Memory B cell (primary cell): ENCODE data around the gene MCAT.
"Not testable (repeated sequence)": the region's sequence is repeated elsewhere in the genome, so short reads cannot be mapped to it uniquely, and the experiment has no call there.

Experiments used
- ATAC-seq: fragments of 150-1000 bp; cut with Tn5 transposase; 2 replicates; pipeline ENCODE4 v1.10.0; 2021; ENCODE audit warnings: low read depth, mild to moderate bottlenecking, moderate library complexity
- DNase-seq, 2 donors: peaks; one replicate each; pipeline ENCODE4 v3.0.0; 2022; ENCODE audit warnings: low spot score in 2 of 2
- H3K27ac Mint-ChIP-seq: one replicate; pipeline ENCODE4 v1.8.0; 2022; ENCODE audit warnings: mild to moderate bottlenecking, moderate library complexity, mixed read lengths
- H3K27me3 Mint-ChIP-seq: one replicate; pipeline ENCODE4 v1.8.0; 2022; ENCODE audit warnings: mixed read lengths
- H3K36me3 Mint-ChIP-seq: one replicate; pipeline ENCODE4 v1.8.0; 2022; ENCODE audit warnings: mild to moderate bottlenecking, mixed read lengths
- H3K4me1 Mint-ChIP-seq: one replicate; pipeline ENCODE4 v1.8.0; 2022; ENCODE audit warnings: mixed read lengths
- H3K4me3 Mint-ChIP-seq: one replicate; pipeline ENCODE4 v1.8.0; 2022; ENCODE audit warnings: mild to moderate bottlenecking, moderate library complexity, mixed read lengths
- H3K9me3 Mint-ChIP-seq: one replicate; pipeline ENCODE4 v1.8.0; 2022; ENCODE audit warnings: mixed read lengths

The MCAT gene

DNA sequence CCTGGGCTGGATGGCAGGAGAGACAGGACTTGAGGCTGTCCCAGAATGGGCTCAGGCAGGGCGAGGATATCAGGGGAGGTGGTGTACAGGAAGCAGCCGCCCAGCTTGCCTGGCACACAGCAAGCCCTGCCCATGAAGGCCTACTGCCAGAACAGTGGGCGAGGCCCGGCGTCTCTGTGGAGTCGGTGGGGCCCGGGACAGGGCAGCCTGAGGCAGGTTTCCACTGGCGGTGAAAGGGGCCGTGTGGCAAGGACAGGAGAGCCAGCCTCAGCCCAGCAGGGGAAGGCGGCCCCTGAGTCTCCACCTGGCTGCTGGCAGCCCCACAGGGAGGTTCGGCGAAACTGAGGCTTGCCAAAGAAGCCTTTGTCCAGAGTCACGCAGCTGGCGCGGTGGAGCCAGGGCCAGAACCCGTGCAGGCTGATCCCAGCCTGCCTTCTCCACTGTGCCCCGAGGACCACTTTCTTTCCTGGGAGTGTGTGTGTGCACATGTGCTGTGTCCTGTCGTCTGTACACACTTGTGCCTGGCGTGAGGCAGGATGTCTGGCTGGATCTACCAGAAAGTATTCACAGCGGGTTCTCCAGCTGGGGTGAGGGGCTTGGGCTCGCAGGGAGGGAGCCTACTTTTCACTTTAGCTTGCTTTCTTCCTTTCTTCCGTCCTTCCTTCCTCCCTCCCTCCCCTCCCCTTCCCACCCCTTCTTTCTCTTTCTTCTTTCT lies 9.3 kb upstream of the MCAT start:
- peaks cover 28% of the 10 kb centered on the region for H3K4me1 Mint-ChIP-seq

DNA sequence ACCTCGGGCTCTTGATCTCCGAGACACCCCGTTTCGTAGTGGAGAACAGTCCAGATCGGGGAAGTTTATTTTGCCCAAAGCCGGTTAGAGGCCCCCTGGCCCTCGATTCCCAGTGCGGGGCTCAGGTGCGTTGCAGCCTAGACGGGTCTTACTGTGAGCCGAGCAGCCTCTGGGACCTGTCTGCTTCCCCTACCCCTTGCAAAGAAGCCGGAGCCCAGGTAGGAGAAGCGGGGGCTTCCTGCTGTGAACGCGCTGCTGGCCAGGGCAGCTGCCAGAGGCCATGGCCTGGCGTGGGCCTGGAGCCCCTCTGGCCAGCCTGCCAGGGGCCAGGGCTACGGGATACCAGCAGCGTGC lies 8.8 kb upstream of the MCAT start:
- Mint-ChIP-seq H3K27me3 (peaks cover 5% of the 10 kb centered on the region), H3K36me3 (no peaks in the 10 kb centered on the region), H3K27ac (no peak overlapping the region), H3K4me1 (peaks cover 32% of the 10 kb centered on the region), H3K9me3 (no peaks in the 10 kb centered on the region), H3K4me3 (peak overlapping the region; percentile 88)
- ATAC-seq (peak; percentile 17), DNase-seq (no peak)

More for the DNA sequence above, 9.3 kb upstream of the MCAT start:
- peak overlapping the region; percentile 88 for H3K4me3 Mint-ChIP-seq
- H3K27me3 Mint-ChIP-seq, result peaks cover 5% of the 10 kb centered on the region
- no peak overlapping the region for H3K27ac Mint-ChIP-seq
- peak; percentile 69 for ATAC-seq
- H3K36me3 Mint-ChIP-seq, result no peaks in the 10 kb centered on the region
- H3K9me3 Mint-ChIP-seq, result no peaks in the 10 kb centered on the region
- peak in 1 of 2 donors; percentile 51 for DNase-seq

DNA sequence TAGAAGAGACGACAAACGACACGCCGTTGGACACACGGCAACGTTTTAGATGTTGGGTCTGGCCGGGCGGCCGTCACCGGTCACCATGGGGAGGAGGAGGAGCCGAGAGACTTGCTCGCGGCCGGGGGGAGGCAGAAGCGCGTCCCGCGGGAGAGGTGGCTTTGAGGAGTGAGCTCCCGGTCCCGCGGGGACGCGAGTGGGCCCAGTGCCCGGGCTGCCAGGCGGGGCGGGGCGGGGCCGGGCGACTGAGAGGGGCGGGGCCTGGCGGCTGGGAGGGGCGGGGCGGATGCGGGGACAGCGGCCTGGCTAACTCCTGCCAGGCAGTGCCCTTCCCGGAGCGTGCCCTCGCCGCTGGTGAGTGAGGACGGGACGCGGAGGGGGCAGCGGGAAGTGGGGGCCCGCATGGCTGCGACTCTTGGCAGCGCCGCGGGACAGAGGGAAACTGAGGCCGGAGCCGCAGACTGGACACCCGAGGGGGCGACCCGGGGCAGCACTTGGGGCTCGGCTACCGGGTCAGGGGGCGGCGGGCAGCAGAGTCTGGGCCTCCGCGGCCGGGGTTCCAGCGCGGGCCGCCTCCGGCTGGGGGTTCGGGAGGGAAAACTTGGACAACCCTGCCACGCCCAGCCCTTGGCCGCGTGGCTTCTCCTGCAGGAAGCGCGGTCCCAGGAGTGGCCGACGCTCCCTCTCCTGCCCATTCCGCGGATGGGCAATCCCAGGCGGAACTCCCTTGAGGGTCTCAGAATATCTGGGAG lies 8.2 kb upstream of the MCAT start, which contains the start of gene TSPO:
Gene TSPO (plus strand): TSS at position 309 of the 752 bp plus-strand sequence. CDS start 7,680 bp downstream, outside the sequence.
- Mint-ChIP-seq H3K9me3 (no peaks in the 10 kb centered on the region), H3K4me3 (peak within 1 kb of the TSS; percentile 93), H3K36me3 (no peaks in the 10 kb centered on the region), H3K4me1 (peaks cover 34% of the 10 kb centered on the region), H3K27me3 (peaks cover 5% of the 10 kb centered on the region), H3K27ac (peak within 1 kb of the TSS; percentile 38)
- ATAC-seq, result peak; percentile 48
- peak; percentile 27 to 65 for DNase-seq

DNA sequence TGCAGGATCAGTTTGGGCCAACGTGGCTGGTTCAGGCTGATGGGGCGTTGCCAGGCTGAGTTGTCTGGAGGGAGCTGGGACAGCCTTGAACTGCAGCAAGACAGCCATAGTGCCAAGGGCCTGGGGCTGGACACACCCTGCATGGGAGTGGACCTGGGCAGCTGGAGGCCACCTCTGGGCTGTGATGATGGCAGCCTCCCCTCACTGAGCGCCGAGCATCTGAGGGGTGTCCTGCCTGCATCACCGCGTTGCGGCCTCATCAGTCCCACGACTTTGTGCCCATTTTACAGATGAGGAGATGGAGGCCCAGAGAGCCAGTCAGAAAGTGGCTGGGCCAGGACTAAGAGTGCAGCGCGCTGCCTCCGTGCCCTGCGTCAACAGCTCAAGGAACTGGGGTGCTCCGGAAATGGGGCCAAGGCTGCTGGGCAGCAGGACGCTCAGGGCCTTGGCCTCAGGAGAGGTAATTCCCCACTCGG lies 7.6 kb upstream of the MCAT start:
- DNase-seq (no peak), ATAC-seq (no peak)
- Mint-ChIP-seq H3K27ac (peak overlapping the region; percentile 38), H3K36me3 (no peaks in the 10 kb centered on the region), H3K4me1 (peaks cover 35% of the 10 kb centered on the region), H3K9me3 (no peaks in the 10 kb centered on the region), H3K27me3 (peaks cover 5% of the 10 kb centered on the region), H3K4me3 (peak overlapping the region; percentile 93)

DNA sequence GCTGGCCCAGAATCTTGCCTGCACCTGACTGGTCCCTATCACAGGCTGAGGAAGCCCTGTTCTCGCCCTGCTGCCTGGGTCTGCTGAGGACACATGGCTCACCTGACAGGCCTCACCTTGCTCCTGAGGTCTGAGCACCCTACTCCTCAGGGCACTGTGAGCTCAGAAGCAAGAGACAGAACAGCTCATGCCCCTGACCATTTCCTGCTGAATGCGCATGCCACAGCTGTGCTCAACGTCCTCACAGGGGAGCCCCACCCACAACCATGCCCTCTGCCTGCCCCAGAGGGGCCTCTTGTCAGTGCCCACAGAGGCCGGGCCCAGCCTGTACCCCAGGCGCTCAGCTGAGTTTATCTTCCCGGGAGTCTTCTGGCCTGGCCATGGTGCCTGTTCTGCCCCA lies 5.4 kb upstream of the MCAT start:
- Mint-ChIP-seq H3K4me1 (peaks cover 40% of the 10 kb centered on the region), H3K27me3 (peaks cover 5% of the 10 kb centered on the region), H3K27ac (no peak overlapping the region), H3K36me3 (no peaks in the 10 kb centered on the region), H3K4me3 (no peak overlapping the region), H3K9me3 (no peaks in the 10 kb centered on the region)
- ATAC-seq (no peak), DNase-seq (no peak)

DNA sequence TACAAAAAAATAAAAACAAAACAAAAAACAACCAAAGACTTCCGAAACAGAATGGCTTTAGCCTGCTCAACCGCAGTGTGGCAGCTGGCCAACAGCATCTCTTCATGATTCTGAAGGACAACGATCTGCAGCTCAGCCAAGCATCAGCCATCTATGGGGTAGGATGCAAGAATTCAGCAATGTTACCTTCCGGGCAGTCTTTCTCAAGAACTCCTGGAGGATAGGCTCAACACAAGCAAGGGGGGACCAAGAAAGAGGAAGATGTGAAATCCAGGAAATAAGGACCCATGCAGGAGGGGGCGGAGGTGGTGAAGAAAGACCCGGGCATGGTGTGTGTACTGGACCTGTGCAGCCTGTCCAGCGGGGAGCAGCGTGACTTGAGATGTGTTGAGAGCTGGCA lies 4.6 kb upstream of the MCAT start:
- no peaks in the 10 kb centered on the region for H3K9me3 Mint-ChIP-seq
- DNase-seq, result no peak
- peak overlapping the region; percentile 25 for H3K4me3 Mint-ChIP-seq
- H3K4me1 Mint-ChIP-seq, result peaks cover 40% of the 10 kb centered on the region
- no peak overlapping the region for H3K27ac Mint-ChIP-seq
- no peaks in the 10 kb centered on the region for H3K36me3 Mint-ChIP-seq
- H3K27me3 Mint-ChIP-seq, result peaks cover 3% of the 10 kb centered on the region
- no peak for ATAC-seq

DNA sequence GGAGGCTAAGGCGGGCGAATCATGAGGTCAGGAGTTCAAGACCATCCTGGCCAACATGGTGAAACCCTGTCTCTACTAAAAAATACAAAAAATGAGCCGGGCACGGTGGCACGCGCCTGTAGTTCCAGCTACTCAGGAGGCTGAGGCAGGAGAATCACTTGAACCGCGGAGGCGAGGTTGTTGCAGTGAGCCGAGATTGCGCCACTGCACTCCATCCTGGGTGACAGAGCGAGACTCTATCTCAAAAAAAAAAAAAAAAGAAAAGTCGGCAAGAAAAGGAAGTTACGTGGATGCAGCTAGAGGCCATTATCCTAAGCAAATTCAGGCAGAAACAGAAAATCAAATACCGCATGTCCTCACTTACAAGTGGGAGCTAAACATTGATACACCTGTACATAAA lies 3.1 kb upstream of the MCAT start:
- peak overlapping the region; percentile 45 for H3K27ac Mint-ChIP-seq
- not testable (repeated sequence) for H3K36me3 Mint-ChIP-seq, ATAC-seq, H3K4me3 Mint-ChIP-seq, H3K27me3 Mint-ChIP-seq, H3K9me3 Mint-ChIP-seq, DNase-seq
- peaks cover 37% of the 10 kb centered on the region for H3K4me1 Mint-ChIP-seq

DNA sequence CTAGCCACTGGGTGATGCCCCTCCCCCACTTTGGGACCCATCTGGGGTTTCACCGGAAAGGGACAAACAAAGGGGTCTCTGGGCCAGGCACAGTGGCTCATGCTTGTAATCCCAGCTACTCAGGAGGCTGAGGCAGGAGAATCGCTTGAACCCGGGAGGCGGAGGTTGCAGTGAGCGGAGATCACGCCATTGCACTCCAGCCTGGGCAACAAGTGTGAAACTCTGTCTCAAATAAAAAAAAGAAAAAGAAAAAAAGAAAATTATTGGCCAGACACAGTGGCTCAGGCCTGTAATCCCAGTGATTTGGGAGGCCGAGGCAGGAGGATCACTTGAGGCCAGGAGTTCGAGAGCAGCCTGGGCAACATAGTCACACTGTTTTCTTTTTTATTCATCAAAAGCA lies 2.2 kb upstream of the MCAT start:
- not testable (repeated sequence) for H3K27ac Mint-ChIP-seq, ATAC-seq, H3K4me3 Mint-ChIP-seq, H3K27me3 Mint-ChIP-seq, H3K9me3 Mint-ChIP-seq, H3K36me3 Mint-ChIP-seq, DNase-seq
- peaks cover 28% of the 10 kb centered on the region for H3K4me1 Mint-ChIP-seq

DNA sequence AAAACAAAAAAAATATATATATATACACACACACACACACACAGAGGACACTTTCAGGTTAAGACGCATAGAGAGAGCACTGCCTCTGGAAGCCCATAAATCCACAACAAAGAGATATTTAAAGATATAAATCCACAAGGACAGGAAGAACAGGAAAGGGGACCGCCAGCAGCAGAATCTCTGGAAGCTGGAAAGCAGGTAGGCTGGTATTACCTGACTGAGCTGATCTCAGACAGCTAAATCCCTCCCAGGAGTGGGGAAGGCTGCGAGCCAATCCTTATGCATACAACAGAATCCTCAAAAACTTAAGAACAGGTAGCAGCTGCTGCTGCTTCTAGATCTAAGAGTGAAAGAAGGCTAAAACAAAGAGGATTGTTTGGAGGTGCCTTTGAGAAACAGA lies 1.8 kb upstream of the MCAT start:
- no peak for DNase-seq
- peaks cover 28% of the 10 kb centered on the region for H3K4me1 Mint-ChIP-seq
- no peaks in the 10 kb centered on the region for H3K9me3 Mint-ChIP-seq
- no peak overlapping the region for H3K4me3 Mint-ChIP-seq
- no peaks in the 10 kb centered on the region for H3K27me3 Mint-ChIP-seq
- H3K27ac Mint-ChIP-seq, result no peak overlapping the region
- no peak for ATAC-seq
- peaks cover 4% of the 10 kb centered on the region for H3K36me3 Mint-ChIP-seq

DNA sequence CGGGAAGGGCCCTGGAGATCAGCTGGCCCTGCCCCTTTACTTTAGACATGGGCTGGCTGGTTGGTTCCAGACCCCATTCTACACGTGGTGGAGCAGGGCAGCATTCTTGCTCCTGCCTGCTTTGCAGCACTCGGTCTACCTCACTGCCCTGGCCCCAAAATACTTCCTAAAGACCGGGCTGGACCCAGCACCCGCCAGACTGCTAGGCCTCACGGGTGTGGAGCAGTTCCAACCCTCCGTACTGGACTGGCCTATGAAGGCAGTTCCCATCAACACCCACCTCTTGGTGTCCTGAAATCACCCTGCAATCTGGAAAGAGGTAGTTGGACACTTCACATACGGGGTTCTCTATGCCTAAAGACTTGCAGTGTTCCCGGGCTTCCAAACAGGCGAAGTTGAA lies 6.4 kb downstream of the MCAT start:
- H3K9me3 Mint-ChIP-seq, result no peaks in the 10 kb centered on the region
- H3K36me3 Mint-ChIP-seq, result peaks cover 24% of the 10 kb centered on the region
- H3K4me1 Mint-ChIP-seq, result peaks cover 7% of the 10 kb centered on the region
- ATAC-seq (no peak), DNase-seq (no peak)
- no peak overlapping the region for H3K27ac Mint-ChIP-seq
- H3K27me3 Mint-ChIP-seq, result no peaks in the 10 kb centered on the region
- no peak overlapping the region for H3K4me3 Mint-ChIP-seq

DNA sequence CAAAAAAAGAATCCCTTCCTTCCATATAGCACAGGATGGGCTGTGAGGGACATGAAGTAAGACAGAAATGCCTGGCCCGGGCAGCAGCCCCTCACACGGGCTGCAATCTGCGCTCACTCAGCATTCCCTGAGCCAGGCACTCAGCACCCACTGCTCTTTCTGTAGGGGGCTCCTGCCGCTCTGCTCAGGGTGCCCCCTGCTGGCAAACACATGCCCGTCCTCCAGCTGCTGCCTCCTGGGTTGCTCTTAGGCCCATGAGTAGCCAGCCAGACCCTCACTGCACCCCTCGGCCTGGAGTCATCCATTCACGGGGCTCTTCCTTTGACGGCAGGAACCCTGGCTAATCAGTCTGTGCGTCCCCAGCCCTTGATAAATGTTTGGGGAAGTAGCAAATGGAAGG lies 6.9 kb downstream of the MCAT start:
- peaks cover 24% of the 10 kb centered on the region for H3K36me3 Mint-ChIP-seq
- no peak overlapping the region for H3K27ac Mint-ChIP-seq
- DNase-seq (peak in 1 of 2 donors; percentile 51), ATAC-seq (peak; percentile 89)
- H3K27me3 Mint-ChIP-seq, result no peaks in the 10 kb centered on the region
- peaks cover 7% of the 10 kb centered on the region for H3K4me1 Mint-ChIP-seq
- no peak overlapping the region for H3K4me3 Mint-ChIP-seq
- no peaks in the 10 kb centered on the region for H3K9me3 Mint-ChIP-seq

DNA sequence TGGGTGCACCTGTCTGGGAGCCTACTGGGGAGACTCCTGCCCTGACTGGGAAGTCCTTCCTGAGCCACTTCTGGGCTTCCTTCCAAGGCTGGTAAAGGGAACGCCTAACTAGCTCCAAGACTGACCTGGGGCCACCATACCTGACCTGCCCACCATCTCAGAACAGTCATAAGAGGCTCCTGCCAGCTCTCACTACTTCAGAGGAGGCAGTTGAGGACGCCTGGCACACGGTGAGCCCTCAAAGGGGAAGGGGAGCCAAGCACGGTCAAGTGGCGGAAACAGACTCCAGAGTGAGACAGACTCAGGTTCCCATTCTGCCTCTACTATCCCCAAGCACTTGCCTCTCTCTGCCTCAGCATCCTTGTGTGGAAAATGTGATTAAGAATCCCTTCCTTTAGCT lies 7.6 kb downstream of the MCAT start:
- no peak overlapping the region for H3K27ac Mint-ChIP-seq
- no peak overlapping the region for H3K4me3 Mint-ChIP-seq
- DNase-seq, result no peak
- H3K27me3 Mint-ChIP-seq, result no peaks in the 10 kb centered on the region
- ATAC-seq, result no peak
- H3K9me3 Mint-ChIP-seq, result no peaks in the 10 kb centered on the region
- H3K4me1 Mint-ChIP-seq, result peaks cover 7% of the 10 kb centered on the region
- H3K36me3 Mint-ChIP-seq, result peaks cover 24% of the 10 kb centered on the region

DNA sequence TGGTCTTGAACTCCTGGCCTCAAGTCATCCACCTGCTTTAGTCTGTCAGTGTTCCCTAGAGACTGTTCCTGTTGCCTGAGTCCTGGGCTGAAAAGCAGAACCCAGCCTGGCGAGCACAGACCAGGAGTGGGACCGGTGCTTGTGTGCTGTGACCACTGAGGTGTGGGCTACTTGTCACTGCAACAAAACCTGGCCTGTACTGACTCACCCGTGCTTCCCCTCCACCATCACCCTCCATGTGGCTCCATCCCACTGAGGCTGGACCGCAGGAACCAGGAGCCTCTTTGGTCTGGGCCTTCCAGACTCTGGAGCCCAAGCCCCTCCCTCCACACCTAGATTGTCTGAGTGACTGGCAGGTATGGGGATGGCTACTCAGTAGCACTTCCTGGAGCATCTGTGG lies 8.6 kb downstream of the MCAT start:
- no peaks in the 10 kb centered on the region for H3K9me3 Mint-ChIP-seq
- H3K36me3 Mint-ChIP-seq, result peaks cover 19% of the 10 kb centered on the region
- no peak overlapping the region for H3K4me3 Mint-ChIP-seq
- DNase-seq, result no peak
- no peak overlapping the region for H3K27ac Mint-ChIP-seq
- no peaks in the 10 kb centered on the region for H3K27me3 Mint-ChIP-seq
- peaks cover 7% of the 10 kb centered on the region for H3K4me1 Mint-ChIP-seq
- no peak for ATAC-seq

DNA sequence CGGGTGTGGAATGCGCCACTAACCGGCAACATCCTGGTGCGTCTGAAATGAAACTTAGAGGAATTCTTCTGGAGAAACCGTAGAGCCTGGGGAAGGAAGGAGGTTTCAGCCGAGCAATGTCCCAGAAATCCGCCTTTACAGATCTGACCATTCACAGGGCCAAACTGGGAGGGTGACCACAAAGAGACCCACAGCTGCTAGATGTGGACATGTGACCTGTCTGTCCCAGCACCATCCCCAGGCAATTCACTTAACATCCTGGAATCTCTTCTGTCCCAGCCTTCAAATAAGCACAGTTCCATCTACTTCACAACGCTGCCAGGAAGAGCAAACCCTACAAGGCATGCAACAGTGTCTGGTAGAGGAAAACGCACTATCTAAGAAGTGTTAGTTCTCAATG lies 9.8 kb downstream of the MCAT start:
- Mint-ChIP-seq H3K27me3 (peaks cover 4% of the 10 kb centered on the region), H3K4me1 (peaks cover 11% of the 10 kb centered on the region), H3K9me3 (no peaks in the 10 kb centered on the region), H3K36me3 (peaks cover 14% of the 10 kb centered on the region), H3K4me3 (no peak overlapping the region), H3K27ac (no peak overlapping the region)
- no peak for ATAC-seq
- no peak for DNase-seq
